GM12873 (cell line): ENCODE results near the gene RAI1.

Experiments used
- CTCF ChIP-seq: IDR thresholded peaks from 2 replicates; pipeline ENCODE4 v1.5.1; 2012; ENCODE audit warnings: low read depth, mild to moderate bottlenecking, moderate library complexity, low read length, control low read depth; ENCODE audit not compliant: insufficient read depth; ENCODE audit errors: missing control alignments

The RAI1 gene

DNA sequence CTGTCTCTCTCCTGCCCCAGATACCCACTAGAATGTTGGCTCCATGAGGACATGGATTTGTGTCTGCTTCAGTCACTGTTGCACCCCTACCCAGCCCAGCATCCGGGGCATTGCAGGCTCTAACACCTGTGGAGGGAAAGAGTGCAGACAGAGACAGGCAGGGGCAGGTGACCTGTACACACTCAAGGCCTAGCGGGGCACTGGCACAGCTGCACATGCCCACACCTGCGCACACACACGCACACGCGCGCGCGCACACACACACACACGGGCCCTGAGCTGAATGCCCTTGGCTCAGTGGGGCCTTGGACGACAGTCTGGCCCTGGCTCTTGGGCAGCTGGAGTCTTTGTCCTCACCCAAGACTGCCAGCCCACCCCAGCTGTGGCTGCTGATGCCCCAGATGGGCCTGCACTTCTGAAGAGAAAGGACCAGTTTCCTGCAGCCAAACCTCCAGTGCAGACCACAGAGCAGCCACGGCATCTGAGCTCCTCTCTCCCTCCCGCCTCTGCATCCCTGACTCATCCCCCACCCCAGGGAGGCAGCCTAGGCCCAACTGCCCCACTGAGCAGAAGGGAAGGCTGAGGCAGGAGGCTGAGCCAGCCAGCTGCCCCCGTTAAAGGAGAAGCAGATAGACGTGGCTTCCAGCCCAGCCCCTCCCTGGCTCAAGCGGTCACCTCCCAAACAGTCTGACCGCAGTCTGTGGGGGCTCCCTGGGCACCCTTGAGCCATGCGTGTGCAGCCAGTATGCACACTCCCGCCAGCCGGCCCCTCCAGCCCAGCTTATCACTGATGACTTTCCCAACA lies 12.3 kb upstream of the RAI1 start:
- TF ChIP-seq CTCF, result no peak

- TF ChIP-seq CTCF, result no peak
These were observed 11.6 kb upstream of the RAI1 start for GRCh38 chr17:17669580-17670235.

DNA sequence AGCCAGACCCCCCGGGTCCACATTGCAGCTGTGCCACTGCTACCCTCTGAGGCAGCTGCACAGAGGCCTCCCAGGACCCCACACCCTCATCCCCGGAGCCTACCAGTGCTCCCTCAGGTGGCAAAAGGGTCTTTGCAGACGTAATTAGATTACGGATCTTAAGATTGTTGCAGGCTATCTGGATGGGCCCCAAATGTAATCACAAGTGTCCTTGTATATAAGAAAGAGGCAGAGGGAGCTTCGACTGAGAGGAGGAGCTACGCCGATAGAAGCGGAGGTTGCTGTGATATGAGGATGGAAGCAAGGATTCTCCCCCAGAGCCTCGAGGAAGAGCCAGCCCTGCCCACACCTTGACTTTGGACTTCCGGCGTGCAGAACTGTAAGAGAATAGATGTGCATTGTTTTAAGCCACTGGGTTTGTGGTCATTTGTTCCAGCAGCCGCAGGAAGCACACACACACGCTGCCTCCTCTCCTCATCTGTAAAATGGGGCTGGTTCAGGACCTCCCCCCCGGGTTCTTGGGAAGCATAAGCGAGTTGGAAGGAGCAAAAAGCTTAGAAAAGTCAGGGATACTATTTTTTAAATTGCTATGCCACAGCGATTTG lies 10.5 kb upstream of the RAI1 start:
- TF ChIP-seq CTCF, result no peak

DNA sequence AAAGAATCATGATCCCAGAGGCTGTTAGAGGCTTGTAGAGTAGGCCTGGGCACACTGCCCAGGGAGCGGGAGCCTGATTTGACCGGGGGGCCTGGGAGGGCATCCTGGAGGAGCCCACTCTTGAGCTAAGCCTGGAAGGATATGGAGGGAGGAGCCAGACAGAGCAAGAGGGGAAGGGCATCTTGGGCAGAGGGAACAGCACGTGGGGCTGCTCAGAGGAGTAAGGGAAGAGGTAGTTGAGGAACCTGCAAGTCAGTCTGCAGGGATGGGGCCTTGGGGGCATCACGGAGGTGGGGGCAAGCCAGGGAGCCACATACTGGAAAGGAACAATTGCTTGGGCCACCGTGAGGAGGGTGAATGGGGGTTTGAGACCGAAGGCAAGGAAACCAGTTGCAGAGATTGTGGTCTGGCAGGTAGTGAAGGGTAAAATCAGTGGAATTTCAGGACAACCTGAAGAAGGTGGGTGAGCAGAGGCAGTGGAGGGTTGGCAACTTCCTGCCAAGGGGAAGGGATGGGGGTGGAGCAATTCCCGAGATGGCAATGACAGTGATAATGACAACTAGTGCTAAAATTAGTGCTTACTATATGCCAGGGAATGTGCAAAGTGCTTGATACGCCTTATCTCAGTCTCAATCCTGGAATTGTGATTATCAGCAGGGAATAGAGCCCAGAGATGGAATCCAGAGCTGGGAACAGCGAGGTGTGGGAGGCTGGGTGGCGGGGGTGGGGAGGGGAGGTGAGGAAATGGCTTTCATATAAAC lies 9.7 kb upstream of the RAI1 start:
- no peak for TF ChIP-seq CTCF

GRCh38 chr17:17672453-17673368 lies 8.5 kb upstream of the RAI1 start:
- TF ChIP-seq CTCF, result no peak

- TF ChIP-seq CTCF, result no peak
These were observed 5.8 kb upstream of the RAI1 start for GRCh38 chr17:17675416-17675815.
